Frontal cortex (tissue), 4 donors: ENCODE data around the gene CAD. TPM values are rescaled to one million over a fixed set of nuclear protein-coding genes. Genes with fewer than 3 reads are reported as not detected.

Source experiments
- DNase-seq, 2 donors: peaks; one replicate each; pipeline ENCODE4 v3.0.0; 2012; ENCODE audit warnings: low spot score in 2 of 2
- FAIRE-seq: peaks from 2 replicates; lab custom pipeline; 2012; peaks lifted over from hg19 to GRCh38; lab: Jason Lieb, UNC
- total RNA-seq: library from RNA; depleted of rRNA; stranded (reverse); fragments of >200 nt; gene quantifications from one replicate; pipeline ENCODE4 v1.2.3, GENCODE V29; 2014
- donor health status: control.
- donor health status: control.
- donor health status: control.

CAD gene
- total RNA-seq, 1 donor from 2014 or later, result 13.9 TPM

DNA sequence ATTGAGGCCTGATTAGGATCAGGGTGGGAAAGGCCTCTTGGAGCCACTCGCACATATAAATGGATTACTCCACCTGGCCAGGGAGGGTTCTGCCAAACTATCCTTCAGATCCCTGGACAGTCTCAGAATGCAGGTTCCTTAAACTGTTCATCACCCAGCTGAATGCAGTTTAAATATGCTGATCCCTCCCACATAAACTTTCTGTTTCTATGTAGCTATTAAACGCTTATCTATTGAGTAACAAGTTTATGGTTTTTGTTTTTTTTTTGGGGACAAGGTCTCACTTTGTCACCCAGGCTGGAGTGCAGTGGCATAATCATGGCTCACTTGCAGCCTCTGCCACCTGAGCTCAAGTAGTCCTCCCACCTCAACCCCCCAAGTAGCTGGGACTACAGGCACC, 1.9 kb downstream of the CAD start:
- no peak for FAIRE-seq
- no peak for DNase-seq

DNA sequence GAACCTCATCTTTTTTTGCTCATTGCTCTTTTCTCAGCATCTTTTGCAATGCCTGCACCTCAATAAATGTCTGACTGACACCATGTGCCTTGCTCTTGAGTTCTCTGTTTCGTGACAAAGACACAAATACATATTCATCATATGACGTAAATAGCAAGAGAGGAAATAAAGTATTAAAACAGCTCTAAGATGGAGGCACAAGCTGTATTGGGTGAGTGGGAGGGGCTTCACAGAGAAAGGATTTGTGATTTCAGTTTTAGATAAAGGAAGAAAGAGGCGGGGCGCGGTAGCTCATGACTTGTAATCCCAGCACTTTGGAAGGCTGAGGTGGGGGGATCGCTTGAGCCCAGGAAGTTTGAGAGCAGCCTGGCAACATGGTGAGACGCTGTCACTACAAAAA, 2.9 kb downstream of the CAD start:
- DNase-seq (no peak), FAIRE-seq (no peak)

DNA sequence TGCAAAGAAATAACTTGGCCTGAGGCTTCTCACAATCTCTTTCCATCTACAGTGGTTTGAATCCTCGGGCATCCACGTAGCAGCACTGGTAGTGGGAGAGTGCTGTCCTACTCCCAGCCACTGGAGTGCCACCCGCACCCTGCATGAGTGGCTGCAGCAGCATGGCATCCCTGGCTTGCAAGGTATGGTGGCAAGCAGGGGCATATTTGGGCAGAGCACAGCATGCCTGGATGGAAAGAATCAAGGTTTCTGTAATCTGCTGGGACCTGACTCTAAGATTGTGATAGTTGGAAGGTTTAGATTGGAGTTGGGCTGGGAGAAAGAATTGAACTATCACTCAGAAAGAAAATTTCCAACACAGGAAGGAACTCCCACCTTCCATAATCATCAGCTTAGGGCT, 4.0 kb downstream of the CAD start:
- no peak for FAIRE-seq
- DNase-seq, result no peak

DNA sequence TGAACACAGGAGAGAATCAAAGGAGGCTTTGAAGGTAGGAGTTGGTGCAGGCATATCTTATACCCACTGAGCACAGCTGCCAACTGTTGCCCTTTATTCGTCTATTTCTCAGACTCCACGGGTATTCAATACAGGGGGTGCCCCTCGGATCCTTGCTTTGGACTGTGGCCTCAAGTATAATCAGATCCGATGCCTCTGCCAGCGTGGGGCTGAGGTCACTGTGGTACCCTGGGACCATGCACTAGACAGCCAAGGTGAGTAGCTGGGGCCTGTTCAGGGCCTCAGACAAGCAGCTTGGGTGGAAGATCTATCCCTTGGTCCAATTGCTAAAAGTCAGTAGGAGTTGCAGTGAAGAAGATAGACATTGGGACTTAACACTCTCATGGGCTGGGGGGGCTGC, 5.2 kb downstream of the CAD start:
- DNase-seq (no peak), FAIRE-seq (no peak)

GRCh38 chr2:27223416-27223815, 6.2 kb downstream of the CAD start:
- no peak for DNase-seq
- no peak for FAIRE-seq

DNA sequence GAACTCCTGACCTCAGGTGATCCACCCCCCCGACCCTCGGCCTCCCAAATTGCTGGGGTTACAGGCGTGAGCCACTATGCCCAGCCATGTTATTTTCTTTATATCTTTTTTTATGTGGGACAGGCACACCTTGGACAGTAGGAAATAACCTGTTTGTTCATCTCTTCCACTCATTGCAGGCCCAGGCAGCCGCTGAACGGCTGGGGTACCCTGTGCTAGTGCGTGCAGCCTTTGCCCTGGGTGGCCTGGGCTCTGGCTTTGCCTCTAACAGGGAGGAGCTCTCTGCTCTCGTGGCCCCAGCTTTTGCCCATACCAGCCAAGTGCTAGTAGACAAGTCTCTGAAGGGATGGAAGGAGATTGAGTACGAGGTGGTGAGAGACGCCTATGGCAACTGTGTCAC, 8.4 kb downstream of the CAD start:
- DNase-seq (no peak), FAIRE-seq (no peak)

DNA sequence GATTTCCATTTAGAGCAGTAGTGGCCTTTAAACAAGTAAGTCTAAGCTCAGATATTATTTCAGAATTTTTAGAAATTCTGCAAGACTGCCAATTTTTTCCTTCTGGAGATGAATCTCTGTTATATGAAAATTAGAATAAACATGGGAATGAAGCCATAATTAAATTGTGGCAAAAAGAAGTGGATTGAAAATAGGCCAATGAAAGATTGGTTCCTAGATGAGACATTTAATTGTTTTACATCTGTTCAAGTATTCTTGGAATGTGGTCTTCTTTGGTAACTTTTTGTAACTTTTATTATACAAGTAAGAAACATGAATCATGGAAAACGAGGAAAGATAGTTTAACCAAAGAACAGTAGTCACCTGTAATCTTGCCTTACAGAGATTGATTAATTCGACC, 10.3 kb downstream of the CAD start:
- DNase-seq, result no peak
- no peak for FAIRE-seq

DNA sequence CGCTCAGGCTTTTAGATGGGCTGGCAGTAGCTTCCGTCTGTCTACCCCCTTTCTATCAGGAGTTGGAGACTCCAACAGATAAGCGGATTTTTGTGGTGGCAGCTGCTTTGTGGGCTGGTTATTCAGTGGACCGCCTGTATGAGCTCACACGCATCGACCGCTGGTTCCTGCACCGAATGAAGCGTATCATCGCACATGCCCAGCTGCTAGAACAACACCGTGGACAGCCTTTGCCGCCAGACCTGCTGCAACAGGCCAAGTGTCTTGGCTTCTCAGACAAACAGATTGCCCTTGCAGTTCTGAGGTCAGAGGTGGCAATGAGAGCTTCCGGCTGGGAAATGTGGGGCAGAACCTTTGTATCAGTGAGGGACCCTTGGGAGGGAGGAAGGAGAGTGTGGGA, 14.8 kb downstream of the CAD start:
- DNase-seq (no peak), FAIRE-seq (no peak)

DNA sequence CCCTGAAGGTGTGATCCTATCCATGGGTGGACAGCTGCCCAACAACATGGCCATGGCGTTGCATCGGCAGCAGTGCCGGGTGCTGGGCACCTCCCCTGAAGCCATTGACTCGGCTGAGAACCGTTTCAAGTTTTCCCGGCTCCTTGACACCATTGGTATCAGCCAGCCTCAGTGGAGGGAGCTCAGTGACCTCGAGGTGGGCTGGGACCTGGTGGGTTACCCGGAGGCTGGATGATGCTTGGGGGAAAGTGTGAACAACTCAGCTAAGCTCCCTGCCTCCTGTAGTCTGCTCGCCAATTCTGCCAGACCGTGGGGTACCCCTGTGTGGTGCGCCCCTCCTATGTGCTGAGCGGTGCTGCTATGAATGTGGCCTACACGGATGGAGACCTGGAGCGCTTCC, 16.2 kb downstream of the CAD start:
- FAIRE-seq (no peak), DNase-seq (no peak)

DNA sequence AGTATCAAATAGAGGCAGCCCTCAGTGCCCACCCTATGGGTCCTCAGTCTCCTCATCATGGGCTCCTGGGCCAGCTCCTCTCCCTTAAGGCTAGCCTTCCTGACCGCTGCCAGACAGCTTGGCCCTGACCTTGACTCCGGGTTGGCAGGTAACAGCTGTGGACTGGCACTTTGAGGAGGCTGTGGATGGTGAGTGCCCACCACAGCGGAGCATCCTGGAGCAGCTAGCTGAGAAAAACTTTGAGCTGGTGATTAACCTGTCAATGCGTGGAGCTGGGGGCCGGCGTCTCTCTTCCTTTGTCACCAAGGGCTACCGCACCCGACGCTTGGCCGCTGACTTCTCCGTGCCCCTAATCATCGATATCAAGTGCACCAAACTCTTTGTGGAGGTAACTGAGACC, 19.0 kb downstream of the CAD start:
- FAIRE-seq (no peak), DNase-seq (no peak)

DNA sequence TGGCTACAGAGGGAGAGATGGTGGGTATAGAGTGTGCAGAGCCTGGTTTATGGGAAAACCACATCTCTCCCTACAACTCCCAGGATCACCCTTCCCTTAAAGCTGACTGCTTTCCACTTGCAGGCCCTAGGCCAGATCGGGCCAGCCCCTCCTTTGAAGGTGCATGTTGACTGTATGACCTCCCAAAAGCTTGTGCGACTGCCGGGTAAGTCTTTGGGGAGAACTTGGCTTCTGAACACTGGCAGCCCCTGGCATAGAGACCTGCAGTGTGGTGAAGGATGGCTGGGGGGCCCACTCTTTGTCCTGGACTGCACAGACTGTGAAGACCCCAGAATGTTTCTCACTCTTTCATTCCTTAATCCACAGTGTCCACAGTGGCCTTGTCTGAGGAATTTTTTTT, 19.5 kb downstream of the CAD start:
- DNase-seq (no peak), FAIRE-seq (no peak)

DNA sequence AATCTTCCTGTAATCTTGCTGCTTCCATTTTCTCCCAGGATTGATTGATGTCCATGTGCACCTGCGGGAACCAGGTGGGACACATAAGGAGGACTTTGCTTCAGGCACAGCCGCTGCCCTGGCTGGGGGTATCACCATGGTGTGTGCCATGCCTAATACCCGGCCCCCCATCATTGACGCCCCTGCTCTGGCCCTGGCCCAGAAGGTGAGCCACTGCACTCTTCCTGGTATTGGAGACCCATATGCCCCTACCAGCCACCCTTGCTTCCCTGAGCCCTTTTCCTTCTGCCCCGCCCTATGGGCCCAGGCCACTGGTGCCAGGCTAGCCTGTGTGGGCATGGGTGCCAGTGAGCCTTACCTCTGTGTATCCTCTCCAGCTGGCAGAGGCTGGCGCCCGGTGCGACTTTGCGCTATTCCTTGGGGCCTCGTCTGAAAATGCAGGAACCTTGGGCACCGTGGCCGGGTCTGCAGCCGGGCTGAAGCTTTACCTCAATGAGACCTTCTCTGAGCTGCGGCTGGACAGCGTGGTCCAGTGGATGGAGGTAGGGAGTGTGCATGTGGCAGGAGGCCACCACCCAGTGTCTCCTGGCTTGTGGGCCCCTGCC, 20.3 kb downstream of the CAD start:
- FAIRE-seq (no peak), DNase-seq (no peak)

DNA sequence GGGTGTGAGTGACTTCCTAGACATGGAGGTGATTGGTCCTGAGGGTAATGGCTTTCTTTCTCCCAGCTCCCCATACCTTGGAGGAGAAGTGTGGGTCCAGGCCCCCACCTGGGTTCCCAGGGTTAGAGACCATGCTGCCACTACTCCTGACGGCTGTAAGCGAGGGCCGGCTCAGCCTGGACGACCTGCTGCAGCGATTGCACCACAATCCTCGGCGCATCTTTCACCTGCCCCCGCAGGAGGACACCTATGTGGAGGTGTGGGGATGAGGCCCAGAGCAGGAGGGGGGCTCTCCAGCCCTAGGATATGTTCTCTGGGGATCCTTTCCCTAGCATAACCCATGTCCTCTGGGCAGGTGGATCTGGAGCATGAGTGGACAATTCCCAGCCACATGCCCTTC, 21.8 kb downstream of the CAD start:
- DNase-seq (no peak), FAIRE-seq (no peak)

DNA sequence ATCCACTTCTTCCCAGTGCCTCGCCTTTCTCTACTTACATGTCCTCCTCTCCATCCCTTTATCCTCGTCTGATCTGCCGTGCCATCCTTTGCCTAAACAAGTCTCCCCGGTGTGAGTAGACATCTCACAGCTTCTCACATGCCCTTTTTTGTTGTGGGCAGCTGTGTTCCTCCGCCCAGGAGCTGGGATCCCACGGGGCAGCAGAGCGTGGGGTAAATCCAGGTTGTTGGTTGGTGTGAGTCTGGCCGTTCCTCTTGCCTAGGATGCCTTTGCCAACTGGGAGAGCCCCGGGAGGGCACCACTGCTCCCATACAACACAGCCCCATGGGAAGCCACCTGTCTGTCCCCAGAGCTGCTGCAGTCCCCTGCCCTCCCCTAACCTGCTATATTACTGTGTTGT, 23.2 kb downstream of the CAD start:
- DNase-seq, result no peak
- FAIRE-seq, result no peak

- FAIRE-seq (no peak), DNase-seq (no peak)
Observed at GRCh38 chr2:27241761-27242613, 24.8 kb downstream of the CAD start.

GRCh38 chr2:27242614-27242951, 25.4 kb downstream of the CAD start:
- DNase-seq (no peak), FAIRE-seq (no peak)

DNA sequence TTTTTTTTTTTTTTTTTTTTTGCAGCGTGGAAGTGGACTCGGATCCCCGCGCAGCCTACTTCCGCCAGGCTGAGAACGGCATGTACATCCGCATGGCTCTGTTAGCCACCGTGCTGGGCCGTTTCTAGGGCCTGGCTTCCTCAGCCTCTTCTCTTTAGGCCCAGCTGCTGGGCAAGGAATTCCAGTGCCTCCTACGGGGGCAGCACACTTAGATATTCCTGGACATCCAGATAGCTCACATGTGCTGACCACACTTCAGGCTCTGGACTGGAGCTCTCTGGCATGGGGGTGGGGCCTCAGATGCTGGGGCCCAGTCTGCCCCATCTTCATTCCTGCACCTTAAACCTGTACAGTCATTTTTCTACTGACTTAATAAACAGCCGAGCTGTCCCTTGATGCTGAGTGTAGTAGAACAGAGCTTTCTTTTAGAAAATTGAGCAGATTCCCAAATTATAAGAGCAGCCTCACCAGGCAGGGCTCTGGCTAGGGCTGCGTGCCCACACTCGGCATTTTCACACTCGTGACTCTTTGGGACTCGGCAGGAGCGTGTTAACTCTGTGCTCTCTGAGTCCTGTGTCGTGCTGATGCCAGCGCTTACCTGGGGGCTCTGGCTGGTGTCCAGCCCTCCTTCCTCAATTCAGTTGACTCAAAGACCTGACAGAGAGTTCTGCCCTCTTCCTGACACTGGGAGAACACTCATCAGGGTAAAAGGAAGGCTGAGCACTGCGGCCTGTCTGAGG, 26.4 kb downstream of the CAD start:
- FAIRE-seq (no peak), DNase-seq (no peak)

DNA sequence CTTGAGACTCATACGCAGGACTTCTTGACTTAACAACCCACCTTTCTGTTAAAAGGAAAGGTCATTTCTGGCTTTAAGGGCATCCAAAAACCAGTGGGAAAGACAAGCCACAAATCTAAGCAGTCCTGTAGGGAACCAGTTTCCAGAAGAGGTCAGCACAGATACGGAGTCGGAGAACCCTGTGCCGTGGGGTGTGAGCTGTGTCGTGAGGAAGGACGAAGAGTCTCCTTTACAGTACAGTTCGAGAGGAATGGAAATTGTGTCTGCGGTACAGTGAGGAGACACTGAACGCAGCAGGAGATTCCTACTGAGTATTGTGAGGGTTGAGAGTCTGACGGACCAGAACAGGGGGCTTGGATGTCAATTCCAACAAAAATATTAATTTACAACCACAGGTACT, 27.9 kb downstream of the CAD start:
- DNase-seq, result no peak
- no peak for FAIRE-seq

DNA sequence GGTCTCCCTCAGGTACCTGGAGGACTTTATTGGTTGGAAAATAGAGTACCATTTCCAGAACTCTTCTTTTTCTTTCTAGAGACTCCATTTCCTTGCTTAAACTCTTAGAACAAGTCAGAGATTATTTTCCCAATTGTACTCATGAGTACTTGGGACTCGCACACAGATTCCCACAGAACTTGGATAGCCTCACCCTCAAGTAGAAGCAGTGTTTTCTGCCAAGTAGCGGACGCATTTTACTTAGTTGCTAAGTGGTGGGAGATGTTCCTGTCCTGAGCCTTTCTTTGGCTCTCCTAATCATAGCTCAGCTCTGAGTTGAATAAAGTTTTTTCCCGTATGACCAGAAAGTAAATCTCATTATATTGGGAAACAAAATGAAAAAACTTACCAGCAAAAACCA, 28.5 kb downstream of the CAD start:
- DNase-seq (no peak), FAIRE-seq (no peak)

DNA sequence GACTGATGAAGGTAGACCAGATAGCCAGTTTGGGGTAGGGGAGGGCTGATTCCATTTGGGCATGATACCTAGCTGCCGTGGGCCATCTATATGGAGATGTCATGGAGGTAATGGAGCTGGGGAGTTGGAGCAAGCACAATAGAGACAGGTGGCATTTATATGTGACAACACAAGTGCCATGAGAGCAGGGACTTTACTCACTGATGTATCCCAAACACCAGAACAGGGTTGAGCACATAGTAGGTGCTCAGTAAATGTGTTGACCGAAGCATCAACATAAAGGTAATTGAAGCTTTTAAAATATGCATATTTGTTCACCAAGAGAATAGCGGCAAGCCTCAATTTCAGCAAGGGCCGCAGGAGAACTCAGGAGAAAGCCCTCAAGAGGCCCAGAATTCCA, 30.7 kb downstream of the CAD start:
- DNase-seq, result no peak
- FAIRE-seq, result no peak

- no peak for FAIRE-seq
- DNase-seq, result no peak
Observed at GRCh38 chr2:27249159-27249890, 32.2 kb downstream of the CAD start.
